Endothelial cell of umbilical vein (primary cell): Measurements from ENCODE around the gene TMEM158. TPM values are rescaled to one million over a fixed set of nuclear protein-coding genes. Genes with fewer than 3 reads are reported as not detected.

ENCODE experiments used
- BruUV-seq: library from RNA; stranded (reverse); fragments of 400-500 nt; replicated peaks from 2 replicates; lab custom pipeline; 2021; lab: Mats Ljungman, UMichigan
- CTCF ChIA-PET: fragments of 300-600, 350-600 bp; sonication (Branson Sonifier 250); formaldehyde crosslinking; loops from one replicate; lab custom pipeline; 2021; ENCODE audit warnings: antibody characterized with exemption, inconsistent platforms; lab: Charles Lee
- POLR2A ChIA-PET: fragments of 300-600, 350-600 bp; sonication (Branson Sonifier 250); formaldehyde crosslinking; loops from one replicate; lab custom pipeline; 2021; ENCODE audit warnings: antibody characterized with exemption, inconsistent platforms; lab: Charles Lee
- DNase-seq: peaks from one replicate; pipeline ENCODE4 v3.0.0-alpha.2; 2011; ENCODE audit warnings: low read depth, low spot score
- FAIRE-seq: peaks from 2 replicates; lab custom pipeline; 2011; peaks lifted over from hg19 to GRCh38; lab: Jason Lieb, UNC
- H2AFZ ChIP-seq: 2 replicates; pipeline ENCODE4 v1.6.0; 2012; ENCODE audit warnings: low read depth, low read length, control low read depth, inconsistent platforms
- H3K27ac ChIP-seq: 2 replicates; pipeline ENCODE4 v1.5.1; 2011; ENCODE audit warnings: low read depth, mild to moderate bottlenecking, control low read depth, low read length, moderate library complexity; ENCODE audit not compliant: insufficient read depth
- H3K27me3 ChIP-seq, 2 experiments: 2 replicates each; pipeline versions ENCODE4 v1.6.0 to v1.6.1; 2011; ENCODE audit warnings: low read length in 2 of 2, mixed read lengths in 1 of 2; ENCODE audit not compliant: control insufficient read depth in 2 of 2, insufficient read depth in 2 of 2
- H3K36me3 ChIP-seq, 2 experiments: 2 replicates in 1 of 2; 3 replicates in 1 of 2; pipeline ENCODE4 v1.5.1; 2011; ENCODE audit warnings: low read length in 2 of 2, mild to moderate bottlenecking in 1 of 2, moderate library complexity in 1 of 2; ENCODE audit not compliant: control insufficient read depth in 2 of 2, insufficient read depth in 2 of 2; ENCODE audit errors: extremely low read depth in 1 of 2
- H3K4me1 ChIP-seq: 3 replicates; pipeline ENCODE4 v1.5.1; 2011; ENCODE audit warnings: mild to moderate bottlenecking, low read length; ENCODE audit not compliant: control insufficient read depth, insufficient read depth; ENCODE audit errors: extremely low read depth
- H3K4me2 ChIP-seq: 2 replicates; pipeline ENCODE4 v1.6.1; 2011; ENCODE audit warnings: low read length, control low read depth, mixed read lengths; ENCODE audit not compliant: insufficient read depth
- H3K4me3 ChIP-seq, 3 experiments: fragments of 200-600 bp in 1 of 3; sonication (generic), shearing (Covaris generic) in 1 of 3; replicated peaks in 1 of 3; 2 replicates each; pipeline ENCODE4 v1.5.1; 2011 to 2016; ENCODE audit warnings: control low read depth in 3 of 3, low read length in 3 of 3, mild to moderate bottlenecking in 2 of 3, inconsistent platforms in 1 of 3, low read depth in 1 of 3, moderate library complexity in 1 of 3; ENCODE audit not compliant: insufficient read depth in 1 of 3
- H3K79me2 ChIP-seq: 2 replicates; pipeline ENCODE4 v1.6.0; 2012; ENCODE audit warnings: low read length, inconsistent platforms; ENCODE audit not compliant: control insufficient read depth, insufficient read depth
- H3K9ac ChIP-seq: replicated peaks from 2 replicates; pipeline ENCODE3; 2011; ENCODE audit warnings: low read length, control low read depth; ENCODE audit not compliant: insufficient read depth; ENCODE audit errors: extremely low read depth
- H3K9me1 ChIP-seq: replicated peaks from 3 replicates; pipeline ENCODE4 v1.6.0; 2011; ENCODE audit warnings: mild to moderate bottlenecking, low read length; ENCODE audit not compliant: control insufficient read depth, insufficient read depth; ENCODE audit errors: extremely low read depth
- H3K9me3 ChIP-seq: replicated peaks from 2 replicates; pipeline ENCODE4 v1.5.1; 2012; ENCODE audit warnings: low read length, inconsistent platforms; ENCODE audit not compliant: control insufficient read depth, insufficient read depth
- H4K20me1 ChIP-seq: replicated peaks from 2 replicates; pipeline ENCODE3; 2011; ENCODE audit warnings: mild to moderate bottlenecking, low read length; ENCODE audit not compliant: control insufficient read depth, insufficient read depth; ENCODE audit errors: extremely low read depth
- CTCF ChIP-seq, 2 donors: IDR thresholded peaks; 1 replicate in 1 of 2; 2 replicates in 1 of 2; pipeline ENCODE4 v1.5.1; 2011; ENCODE audit warnings: low read length in 2 of 2, mild to moderate bottlenecking in 2 of 2, moderate library complexity in 2 of 2, control low read depth in 1 of 2, inconsistent platforms in 1 of 2, low read depth in 1 of 2; ENCODE audit not compliant: insufficient read depth in 1 of 2; ENCODE audit errors: extremely low read depth in 1 of 2
- EZH2 ChIP-seq: IDR thresholded peaks from 2 replicates; pipeline ENCODE4 v1.6.1; 2012; ENCODE audit warnings: borderline replicate concordance, low read depth, mild to moderate bottlenecking, moderate library complexity, low read length, inconsistent platforms; ENCODE audit not compliant: severe bottlenecking
- FOS ChIP-seq: IDR thresholded peaks from 2 replicates; pipeline ENCODE4 v1.6.1; 2011; ENCODE audit warnings: mild to moderate bottlenecking, low read length, moderate library complexity, borderline replicate concordance; ENCODE audit not compliant: insufficient read depth
- GATA2 ChIP-seq: IDR thresholded peaks from 2 replicates; pipeline ENCODE4 v1.7.0; 2011; ENCODE audit warnings: low read depth, mild to moderate bottlenecking, moderate library complexity, mixed read lengths, low read length; ENCODE audit not compliant: insufficient read length, insufficient read depth
- JUN ChIP-seq: IDR thresholded peaks from 2 replicates; pipeline ENCODE4 v1.6.1; 2011; ENCODE audit warnings: borderline replicate concordance, low read depth; ENCODE audit not compliant: insufficient read length, insufficient read depth
- MYC ChIP-seq: IDR thresholded peaks from one replicate; pipeline ENCODE4 v1.6.1; 2011; ENCODE audit warnings: mild to moderate bottlenecking, low read depth, low read length
- POLR2A ChIP-seq: IDR thresholded peaks from 2 replicates; pipeline ENCODE4 v1.6.1; 2012; ENCODE audit warnings: low read depth, mild to moderate bottlenecking, control low read depth, low read length
- POLR2AphosphoS5 ChIP-seq: IDR thresholded peaks from 2 replicates; pipeline ENCODE4 v1.6.1; 2012; ENCODE audit warnings: low read depth, mild to moderate bottlenecking, control low read depth, low read length, moderate library complexity; ENCODE audit not compliant: insufficient read depth
- dilution Hi-C: fragments of 300-500 bp; cut with MboI; formaldehyde crosslinking; loops from one replicate; pipeline ENCODE4 v1.15.0; 2019; ENCODE audit warnings: low sequenced_read_pairs; ENCODE audit not compliant: extremely low pct_ligation_motif_present
- intact Hi-C: fragments of 100-400 bp; cut with micrococcal nuclease; formaldehyde crosslinking; loops from one replicate; pipeline ENCODE4 v1.10.0; 2022
- polyA plus RNA-seq, 4 experiments: library from polyadenylated mRNA; depleted of rRNA in 3 of 4; stranded (reverse) in 3 of 4; unstranded in 1 of 4; fragments of >200 nt; gene quantifications; 2 replicates each; pipeline versions ENCODE4 v1.2.1 to v1.2.3, GENCODE V29; 2011 to 2012; ENCODE audit warnings: missing spikeins in 1 of 4
- total RNA-seq: library from RNA; stranded (reverse); gene quantifications from 2 replicates; pipeline ENCODE4 v1.2.3, GENCODE V29; 2021
- TF ChIP-seq, protein P1 (sequence below): IDR thresholded peaks from 2 replicates; pipeline ENCODE4 v1.6.1; 2011; ENCODE audit not compliant: insufficient read depth, insufficient read length

TMEM158 gene
- total and polyA plus RNA-seq, 2 donors (not counting 3 experiments of a cell fraction or from before 2014, with no cell fraction given) = 0.15 to 0.42 TPM

GRCh38 chr3:45205126-45205525 lies 21.0 kb downstream of the TMEM158 start:
- H3K9me1 ChIP-seq = no peaks in the 10 kb centered on the region
- POLR2A ChIA-PET = no interaction called here
- no peak overlapping the region for H3K27ac ChIP-seq
- H3K4me3 ChIP-seq = no peak overlapping the region
- DNase-seq (no peak), FAIRE-seq (no peak)
- TF ChIP-seq GATA2 = peak; percentile 20
- no peak for TF ChIP-seq EZH2
- no peaks in the 10 kb centered on the region for H4K20me1 ChIP-seq
- BruUV-seq = no TSS peak
- H3K79me2 ChIP-seq = no peaks in the 10 kb centered on the region
- H3K4me1 ChIP-seq = no peaks in the 10 kb centered on the region
- CTCF ChIA-PET = interaction anchor here (1.2 to 3.1 kb wide), 3 partner anchors 20 to 302 kb away, joined by 3 to 21 read pairs (median 4); no protein-coding TSS in a partner anchor
- H3K4me2 ChIP-seq = no peak overlapping the region
- no peak overlapping the region for H3K9ac ChIP-seq
- no peak overlapping the region for H2AFZ ChIP-seq
- intact Hi-C loops = no loop called here
- H3K27me3 ChIP-seq = peaks cover 0 to 3% of the 10 kb centered on the region in 2 experiments
- no peaks in the 10 kb centered on the region for H3K36me3 ChIP-seq
- dilution Hi-C loops = no loop called here
- no peaks in the 10 kb centered on the region for H3K9me3 ChIP-seq

DNA sequence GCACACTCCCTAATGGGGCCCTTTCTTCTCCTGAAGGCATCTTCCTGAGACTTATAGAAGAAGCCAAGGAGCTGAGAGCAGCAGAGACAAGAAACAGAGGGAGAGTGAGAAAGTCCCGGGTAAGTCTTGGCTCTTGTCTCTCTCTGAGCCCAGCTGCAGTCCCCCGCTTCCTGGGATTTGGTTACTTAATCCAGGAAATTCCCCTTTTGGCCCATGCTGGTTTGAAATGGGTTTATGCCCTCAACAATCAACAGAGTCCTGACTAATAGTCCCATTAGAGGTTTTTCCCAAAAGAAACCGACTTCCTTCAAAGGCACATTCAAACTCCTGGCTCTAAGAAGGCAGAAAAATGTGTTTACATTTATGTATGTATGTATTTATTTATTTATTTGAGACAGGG lies 22.0 kb downstream of the TMEM158 start:
- Histone ChIP-seq H2AFZ (no peak overlapping the region), H3K4me1 (peaks cover 4% of the 10 kb centered on the region), H3K9ac (no peak overlapping the region), H3K9me1 (no peaks in the 10 kb centered on the region), H3K79me2 (no peaks in the 10 kb centered on the region), H3K27me3 (peaks cover 0 to 2% of the 10 kb centered on the region in 2 experiments), H3K4me3 (no peak overlapping the region), H3K27ac (no peak overlapping the region), H4K20me1 (no peaks in the 10 kb centered on the region), H3K4me2 (no peak overlapping the region), H3K9me3 (no peaks in the 10 kb centered on the region), H3K36me3 (no peaks in the 10 kb centered on the region)
- intact Hi-C loops = no loop called here
- FAIRE-seq (no peak), DNase-seq (no peak)
- BruUV-seq = no TSS peak
- dilution Hi-C loops = no loop called here
- ChIA-PET POLR2A (no interaction called here), CTCF (interaction anchor here (1.2 to 3.1 kb wide), 4 partner anchors 19 to 303 kb away, joined by 3 to 21 read pairs (median 4); no protein-coding TSS in a partner anchor)
- TF ChIP-seq JUN (no peak), MYC (no peak), GATA2 (no peak), FOS (no peak), POLR2A (no peak), EZH2 (no peak), POLR2AphosphoS5 (no peak), CTCF (IDR thresholded peaks at IDR 0.05; ENCODE audit: extremely low read depth in 1 of 2, insufficient read depth in 1 of 2, low read depth in 1 of 2, low read length in 2 of 2) (no peak)
- TF ChIP-seq, protein P1, sequence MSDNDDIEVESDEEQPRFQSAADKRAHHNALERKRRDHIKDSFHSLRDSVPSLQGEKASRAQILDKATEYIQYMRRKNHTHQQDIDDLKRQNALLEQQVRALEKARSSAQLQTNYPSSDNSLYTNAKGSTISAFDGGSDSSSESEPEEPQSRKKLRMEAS = no peak
